Stomach (tissue), 9 donors: Measurements from ENCODE around the gene MEGF6. TPM values are rescaled to one million over a fixed set of nuclear protein-coding genes. Genes with fewer than 3 reads are reported as not detected.

Experiments used
- DNase-seq, 2 donors: peaks; one replicate each; pipeline versions ENCODE4 v3.0.0 to v3.0.0-alpha.2; 2013 to 2019
- H3K27ac ChIP-seq, 5 donors: fragments of 200-600 bp in 4 of 5; sonication (generic) in 4 of 5; one replicate each; pipeline ENCODE4 v1.5.1; 2013 to 2019; ENCODE audit warnings: mild to moderate bottlenecking in 1 of 5, moderate library complexity in 1 of 5
- H3K27me3 ChIP-seq, 3 donors: fragments of 200-600 bp; sonication (generic); one replicate each; pipeline ENCODE4 v1.5.1; 2017 to 2019; ENCODE audit warnings: mixed run types in 1 of 3
- H3K36me3 ChIP-seq, 4 donors: fragments of 200-600 bp; sonication (generic); 1 replicate in 3 of 4; 2 replicates in 1 of 4; pipeline ENCODE4 v1.5.1; 2016 to 2019
- H3K4me1 ChIP-seq, 4 donors: fragments of 200-600 bp; sonication (generic); one replicate each; pipeline ENCODE4 v1.5.1; 2016 to 2019
- H3K4me3 ChIP-seq, 4 donors: fragments of 200-600 bp; sonication (generic) in 3 of 4; one replicate each; pipeline ENCODE4 v1.5.1; 2016 to 2019; ENCODE audit warnings: mild to moderate bottlenecking in 1 of 4
- H3K9me3 ChIP-seq, 4 donors: fragments of 200-600 bp; sonication (generic); one replicate each; pipeline ENCODE4 v1.5.1; 2016 to 2019
- EP300 ChIP-seq: sonication (generic); formaldehyde crosslinking; IDR thresholded peaks from one replicate; pipeline ENCODE4 v1.6.1; 2017; ENCODE audit warnings: antibody characterized with exemption
- POLR2A ChIP-seq, 4 donors: fragments of 450-650 bp; IDR thresholded peaks; one replicate each; pipeline ENCODE4 v1.6.1; 2016; ENCODE audit warnings: antibody characterized with exemption in 4 of 4, control low read depth in 2 of 4, mild to moderate bottlenecking in 1 of 4, moderate library complexity in 1 of 4
- POLR2AphosphoS5 ChIP-seq, 3 donors: sonication (generic); formaldehyde crosslinking; IDR thresholded peaks; one replicate each; pipeline ENCODE4 v1.6.1; 2016; ENCODE audit warnings: antibody characterized with exemption in 3 of 3
- WGBS, 5 donors: extraction: QIAGEN DNeasy Blood & Tissue Kit in 3 of 5; methylation state at CpG; one replicate each; pipeline versions ENCODE4 v1.1.5 to v1.1.7; 2013 to 2018; 5-methylcytosine and 5-hydroxymethylcytosine counted together
- intact Hi-C: fragments of 100-400 bp; cut with DNase I; formaldehyde crosslinking; loops from one replicate; pipeline ENCODE4 v1.15.1; 2023; ENCODE audit warnings: low total_unique reads
- polyA plus RNA-seq, 3 donors: library from polyadenylated mRNA; stranded (reverse); fragments of 200-250 nt; gene quantifications; one replicate each; pipeline ENCODE4 v1.2.3, GENCODE V29; 2013
- total RNA-seq, 5 donors: library from RNA; depleted of rRNA; stranded (reverse); fragments of >200 nt; gene quantifications; one replicate each; pipeline versions ENCODE4 v1.1.0 to v1.2.3, GENCODE V29; 2014 to 2016
- TF ChIP-seq, protein P1 (sequence below), 7 experiments: fragments of 450-650 bp in 4 of 7; fragments of 200-600 bp in 3 of 7; sonication (generic) in 3 of 7; IDR thresholded peaks; one replicate each; pipeline ENCODE4 v1.5.1; 2016 to 2019; ENCODE audit warnings: antibody characterized with exemption in 7 of 7, control low read depth in 2 of 7, mild to moderate bottlenecking in 1 of 7
- donor health status: healthy with polysubstance abuse.
- donor health status: Bipolar disorder and iron deficiency.
- donor health status: healthy.

MEGF6 gene
- total and polyA plus RNA-seq, 8 donors: 2.6 to 57.2 (median 26.7) TPM

GRCh38 chr1:3644273-3644672 lies 33.0 kb upstream of the MEGF6 start:
- intact Hi-C loops: no loop called here
- Histone ChIP-seq H3K36me3 (peaks cover 11 to 76% (median 74%) of the 10 kb centered on the region in 4 donors), H3K9me3 (no peaks in the 10 kb centered on the region), H3K4me1 (peaks cover 13 to 22% (median 17%) of the 10 kb centered on the region in 4 donors), H3K27me3 (no peaks in the 10 kb centered on the region), H3K4me3 (no peak overlapping the region), H3K27ac (no peak overlapping the region)
- TF ChIP-seq POLR2AphosphoS5 (IDR thresholded peaks at IDR 0.05) (no peak), POLR2A (IDR thresholded peaks at IDR 0.05) (no peak), EP300 (no peak)
- TF ChIP-seq, protein P1, sequence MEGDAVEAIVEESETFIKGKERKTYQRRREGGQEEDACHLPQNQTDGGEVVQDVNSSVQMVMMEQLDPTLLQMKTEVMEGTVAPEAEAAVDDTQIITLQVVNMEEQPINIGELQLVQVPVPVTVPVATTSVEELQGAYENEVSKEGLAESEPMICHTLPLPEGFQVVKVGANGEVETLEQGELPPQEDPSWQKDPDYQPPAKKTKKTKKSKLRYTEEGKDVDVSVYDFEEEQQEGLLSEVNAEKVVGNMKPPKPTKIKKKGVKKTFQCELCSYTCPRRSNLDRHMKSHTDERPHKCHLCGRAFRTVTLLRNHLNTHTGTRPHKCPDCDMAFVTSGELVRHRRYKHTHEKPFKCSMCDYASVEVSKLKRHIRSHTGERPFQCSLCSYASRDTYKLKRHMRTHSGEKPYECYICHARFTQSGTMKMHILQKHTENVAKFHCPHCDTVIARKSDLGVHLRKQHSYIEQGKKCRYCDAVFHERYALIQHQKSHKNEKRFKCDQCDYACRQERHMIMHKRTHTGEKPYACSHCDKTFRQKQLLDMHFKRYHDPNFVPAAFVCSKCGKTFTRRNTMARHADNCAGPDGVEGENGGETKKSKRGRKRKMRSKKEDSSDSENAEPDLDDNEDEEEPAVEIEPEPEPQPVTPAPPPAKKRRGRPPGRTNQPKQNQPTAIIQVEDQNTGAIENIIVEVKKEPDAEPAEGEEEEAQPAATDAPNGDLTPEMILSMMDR (IDR thresholded peaks at IDR 0.05): no peak
- WGBS, 5 donors: 88 to 100% (median 94%) methylated on average over 10 to 20 of the region's 25 CpGs
- no peak for DNase-seq

GRCh38 chr1:3642919-3643675 lies 31.8 kb upstream of the MEGF6 start:
- Histone ChIP-seq H3K27ac (no peak overlapping the region), H3K4me1 (peaks cover 3 to 10% (median 6%) of the 10 kb centered on the region in 4 donors), H3K9me3 (no peaks in the 10 kb centered on the region), H3K27me3 (no peaks in the 10 kb centered on the region), H3K36me3 (peaks cover 13 to 88% (median 86%) of the 10 kb centered on the region in 4 donors), H3K4me3 (no peak overlapping the region)
- 93 to 97% (median 95%) methylated on average over 30 to 41 of the region's 43 CpGs for WGBS, 5 donors
- intact Hi-C loops: no loop called here
- no peak for DNase-seq
- TF ChIP-seq POLR2A (IDR thresholded peaks at IDR 0.05) (no peak), EP300 (no peak), POLR2AphosphoS5 (IDR thresholded peaks at IDR 0.05) (no peak)
- TF ChIP-seq, protein P1 (IDR thresholded peaks at IDR 0.05): no peak

- H3K9me3 ChIP-seq: no peaks in the 10 kb centered on the region
- H3K27me3 ChIP-seq: no peaks in the 10 kb centered on the region
- no peak overlapping the region for H3K27ac ChIP-seq
- TF ChIP-seq POLR2AphosphoS5 (IDR thresholded peaks at IDR 0.05): no peak
- no peak for TF ChIP-seq EP300
- TF ChIP-seq POLR2A (IDR thresholded peaks at IDR 0.05): no peak
- TF ChIP-seq, protein P1 (IDR thresholded peaks at IDR 0.05): no peak
- no peak for DNase-seq
- no peaks in the 10 kb centered on the region for H3K4me1 ChIP-seq
- intact Hi-C loops: no loop called here
- 94 to 97% (median 97%) methylated on average over 11 of the region's 11 CpGs for WGBS, 5 donors
- peaks cover 17 to 92% (median 92%) of the 10 kb centered on the region in 4 donors for H3K36me3 ChIP-seq
- H3K4me3 ChIP-seq: no peak overlapping the region
These were observed 30.5 kb upstream of the MEGF6 start for GRCh38 chr1:3641816-3642215.

- TF ChIP-seq, protein P1 (IDR thresholded peaks at IDR 0.05): no peak
- TF ChIP-seq POLR2AphosphoS5 (IDR thresholded peaks at IDR 0.05) (no peak), EP300 (no peak), POLR2A (IDR thresholded peaks at IDR 0.05) (no peak)
- 90 to 96% (median 95%) methylated on average over 25 to 26 of the region's 26 CpGs for WGBS, 5 donors
- H3K36me3 ChIP-seq: peaks cover 16 to 92% (median 92%) of the 10 kb centered on the region in 4 donors
These were observed 29.9 kb upstream of the MEGF6 start for GRCh38 chr1:3641046-3641760.

More at GRCh38 chr1:3641046-3641760, 29.9 kb upstream of the MEGF6 start:
- no peak for DNase-seq
- Histone ChIP-seq H3K4me3 (no peak overlapping the region), H3K9me3 (no peaks in the 10 kb centered on the region), H3K27me3 (no peaks in the 10 kb centered on the region), H3K4me1 (no peaks in the 10 kb centered on the region), H3K27ac (no peak overlapping the region)
- intact Hi-C loops: no loop called here
